DMS79 treated with DMSO at 0.1 percent for 48 hours (cell line): ENCODE measurements around the gene LRRK1.

Source experiments
- DNase-seq: peaks from one replicate; lab custom pipeline; 2025; lab: John Stamatoyannopoulos, UW

LRRK1 gene

DNA sequence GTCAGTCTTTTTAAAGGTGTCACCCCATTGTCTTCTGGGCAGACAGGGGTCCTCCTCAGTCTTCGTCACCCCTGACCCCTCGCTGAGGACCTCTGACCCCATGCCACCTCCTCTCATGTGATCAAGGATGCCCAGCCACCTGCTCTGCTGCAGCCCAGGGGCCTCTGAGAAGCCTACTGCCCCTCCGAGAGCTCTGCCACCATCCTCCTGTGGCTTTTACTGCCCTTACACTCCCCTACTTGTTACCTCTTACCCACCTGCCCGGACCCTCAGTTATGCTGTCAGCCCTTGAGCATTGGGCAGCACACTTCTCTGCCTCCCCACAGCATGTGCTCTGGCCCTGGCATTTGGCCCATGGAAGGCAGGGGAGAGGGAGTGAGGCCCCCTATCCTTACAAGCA lies 123.2 kb downstream of the LRRK1 start:
- no peak for DNase-seq

DNA sequence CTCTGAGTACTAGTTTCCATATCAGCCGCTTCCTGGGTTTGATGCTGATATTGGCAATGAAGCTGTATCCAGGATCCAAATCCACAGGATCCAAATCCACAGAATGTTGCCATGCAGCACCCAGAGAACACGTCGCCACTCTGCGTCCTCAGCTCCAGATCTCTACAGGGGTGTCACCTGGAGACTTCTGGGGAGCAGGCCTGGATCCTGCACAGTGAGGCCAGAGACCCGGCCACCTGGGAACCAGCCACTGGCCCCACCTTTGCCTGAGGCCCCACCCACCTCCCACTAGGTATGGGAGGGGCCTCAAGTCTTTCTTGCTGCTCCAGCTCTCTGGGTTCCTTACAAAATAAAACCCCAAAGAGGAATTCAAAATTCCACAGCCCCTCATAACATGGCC lies 123.9 kb downstream of the LRRK1 start:
- DNase-seq: no peak

DNA sequence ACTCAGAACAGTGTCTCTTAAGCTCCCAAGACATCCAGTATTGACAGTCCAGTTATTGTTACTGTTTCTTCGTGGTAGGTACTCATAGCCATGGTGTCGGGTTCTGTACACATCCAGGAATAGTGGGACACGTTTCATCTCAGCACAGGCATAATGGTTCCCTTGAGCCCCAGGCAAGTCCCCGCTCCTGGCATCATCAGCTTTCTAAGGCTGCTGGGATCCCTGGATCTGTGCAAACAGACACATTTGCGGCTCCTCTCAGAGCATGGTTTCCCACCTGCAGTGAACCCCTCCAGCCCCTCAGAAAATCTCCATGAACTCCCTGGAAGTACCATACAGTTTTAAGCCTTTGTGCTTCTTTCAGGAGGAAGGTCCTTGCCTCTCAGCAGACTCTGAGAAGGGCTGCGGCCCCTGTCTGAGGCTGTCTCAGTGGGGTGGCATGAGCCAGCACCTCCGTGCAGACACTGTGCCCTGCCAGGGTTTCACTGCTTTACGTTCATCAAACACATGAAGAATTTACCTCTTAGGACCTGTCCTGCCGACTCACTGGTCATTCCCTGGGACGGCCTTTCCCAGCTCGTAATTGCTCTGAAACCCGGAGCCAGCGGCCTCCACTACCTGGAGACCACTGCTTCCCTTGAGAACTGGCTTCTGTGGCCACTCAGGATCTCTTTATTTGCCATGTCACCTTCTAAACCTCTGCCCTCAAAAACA lies 124.9 kb downstream of the LRRK1 start:
- no peak for DNase-seq

DNA sequence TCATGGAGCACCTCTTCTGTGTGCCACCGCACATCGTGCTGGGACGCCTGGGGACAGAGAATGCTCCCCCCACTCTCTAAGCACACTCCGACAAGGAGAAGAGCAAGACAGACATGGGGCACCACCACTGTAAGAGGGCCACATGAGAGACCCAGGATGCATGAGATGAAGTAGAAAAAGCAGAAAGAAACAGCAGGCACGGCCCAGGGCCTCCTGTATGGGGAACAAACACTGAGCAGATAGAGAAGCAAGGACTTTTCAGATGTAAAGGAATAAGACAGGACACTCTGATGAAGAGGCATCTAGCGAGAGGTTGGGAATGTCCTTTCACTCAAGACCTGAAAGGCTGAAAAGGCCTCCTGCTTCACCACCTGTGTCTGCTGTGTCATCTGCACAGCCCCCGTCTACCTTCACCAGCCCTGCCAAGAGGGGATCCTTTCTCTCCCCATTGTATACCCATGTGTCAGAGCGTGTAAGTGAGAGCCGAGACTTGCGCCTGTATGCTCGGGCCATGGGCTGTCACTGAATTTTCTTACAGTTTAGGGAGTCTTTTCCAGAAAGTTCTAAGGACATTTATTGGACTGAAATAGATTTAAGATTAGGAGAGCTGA lies 125.6 kb downstream of the LRRK1 start:
- DNase-seq: no peak

DNA sequence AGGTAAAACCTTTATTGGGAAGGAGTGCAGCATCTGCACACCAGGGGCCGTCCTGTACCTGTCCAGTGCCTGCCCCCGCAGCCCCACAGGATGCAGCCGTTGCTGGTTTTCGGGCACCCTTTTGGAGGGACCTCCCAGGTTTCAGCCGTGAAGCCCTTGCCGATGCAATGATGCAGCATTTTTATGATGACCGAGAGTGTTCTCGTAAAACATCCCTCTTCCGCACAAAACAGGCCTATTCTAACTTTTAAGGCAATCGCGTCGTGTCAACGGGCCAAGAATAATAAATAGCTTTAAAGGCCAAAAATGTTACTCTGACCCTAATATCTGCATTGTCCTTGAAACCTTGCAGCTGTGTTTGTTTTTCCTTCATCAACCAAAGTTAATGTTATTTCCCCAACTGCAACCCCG lies 126.1 kb downstream of the LRRK1 start:
- no peak for DNase-seq

DNA sequence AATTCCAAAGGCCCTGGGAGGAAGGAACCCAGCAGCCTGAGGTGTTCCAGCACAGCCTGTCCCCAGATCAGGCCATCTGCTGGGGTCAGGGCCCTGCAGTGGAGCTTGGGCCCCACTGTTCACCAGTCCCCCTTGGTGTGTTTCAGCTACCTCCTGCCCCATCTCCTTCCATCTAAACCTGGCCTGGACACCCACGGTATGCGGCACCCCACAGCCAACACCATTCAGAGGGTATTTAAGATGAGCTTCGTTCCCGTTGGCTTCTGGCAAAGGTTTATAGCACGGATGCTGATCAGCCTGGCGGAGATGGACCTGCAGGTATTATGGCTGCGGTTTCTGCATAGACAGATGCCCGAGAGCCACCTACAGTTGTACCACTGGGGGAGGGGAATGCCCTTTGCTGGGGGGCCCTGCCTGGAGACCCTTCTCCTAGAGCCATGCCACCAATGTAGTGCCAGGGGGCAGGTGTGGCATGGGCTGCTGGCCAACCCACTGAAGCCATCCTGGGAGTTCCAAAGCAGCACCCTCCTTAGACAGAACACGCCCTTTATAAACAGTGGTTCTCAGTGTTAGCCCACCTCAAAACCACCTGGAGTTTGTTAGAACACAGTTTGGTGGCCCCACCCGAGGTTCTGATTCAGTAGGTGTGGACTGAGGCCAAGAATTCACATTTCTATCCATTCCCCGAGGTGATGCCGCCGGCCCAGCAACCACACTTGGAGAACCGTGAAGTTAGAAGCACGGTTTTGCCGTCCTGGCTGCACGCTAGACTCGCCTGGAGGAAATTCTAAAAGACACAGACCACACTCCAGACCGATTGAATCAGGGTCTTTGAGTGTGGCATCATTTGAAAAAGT lies 126.9 kb downstream of the LRRK1 start:
- no peak for DNase-seq

DNA sequence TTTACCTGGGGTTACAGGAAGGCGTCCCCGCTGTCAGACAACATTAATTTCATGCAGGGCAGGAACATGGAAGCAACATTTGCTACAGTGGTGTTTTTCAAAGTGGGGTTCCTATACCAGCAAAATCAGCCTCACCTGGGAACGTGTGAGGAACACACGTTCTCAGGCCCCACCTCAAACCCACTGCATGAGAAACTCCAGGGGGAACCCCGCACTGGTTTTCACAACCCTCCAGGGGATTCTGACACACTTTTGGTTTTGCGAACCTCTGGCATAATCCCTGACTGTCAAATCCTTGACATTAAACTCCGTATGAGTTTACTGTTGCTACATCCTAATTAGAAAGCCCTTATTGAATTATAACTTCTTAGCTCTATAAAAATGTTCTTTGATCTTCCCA lies 127.7 kb downstream of the LRRK1 start:
- DNase-seq: no peak

DNA sequence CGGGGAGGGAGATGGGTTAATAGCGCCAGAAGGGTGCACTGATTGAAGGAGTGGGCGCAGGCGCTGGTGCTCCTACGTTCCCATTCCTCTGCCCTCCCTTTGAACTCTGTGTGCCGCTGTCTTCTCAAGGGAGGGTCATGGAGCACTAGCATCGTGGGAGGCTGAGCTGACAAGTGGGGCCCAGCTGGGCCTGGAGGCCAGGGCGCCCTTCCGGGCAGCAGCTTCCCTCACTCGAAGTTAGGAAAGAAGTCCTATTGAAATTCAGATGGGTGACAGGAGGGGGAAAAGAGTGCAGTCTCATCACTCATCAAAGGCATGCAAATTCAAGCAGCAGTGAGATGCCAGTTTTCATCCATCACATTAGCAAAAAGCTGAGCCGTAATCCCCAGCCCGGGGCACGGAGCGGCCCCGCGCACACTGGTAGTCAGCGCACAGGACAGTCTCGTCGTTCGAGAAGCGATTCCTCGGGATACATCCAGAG lies 128.2 kb downstream of the LRRK1 start:
- DNase-seq: no peak

DNA sequence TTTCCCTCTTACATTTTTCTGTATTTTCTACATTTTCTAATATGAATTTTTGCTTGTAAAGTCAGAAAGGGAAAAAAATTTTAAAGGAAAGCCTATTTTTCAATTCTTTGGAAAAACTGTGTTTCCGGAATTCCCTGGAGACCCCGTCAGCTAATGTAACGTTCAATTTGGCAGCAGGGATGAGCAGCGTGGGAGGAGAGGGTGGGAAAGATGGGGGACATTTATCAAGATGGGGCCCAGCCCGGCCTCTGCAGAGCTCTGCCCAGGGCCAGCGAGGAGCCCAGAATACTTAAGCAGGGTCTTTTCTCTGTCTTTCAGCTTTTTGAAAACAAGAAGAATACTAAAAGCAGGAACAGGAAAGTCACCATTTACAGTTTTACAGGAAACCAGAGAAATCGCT lies 129.0 kb downstream of the LRRK1 start:
- no peak for DNase-seq

DNA sequence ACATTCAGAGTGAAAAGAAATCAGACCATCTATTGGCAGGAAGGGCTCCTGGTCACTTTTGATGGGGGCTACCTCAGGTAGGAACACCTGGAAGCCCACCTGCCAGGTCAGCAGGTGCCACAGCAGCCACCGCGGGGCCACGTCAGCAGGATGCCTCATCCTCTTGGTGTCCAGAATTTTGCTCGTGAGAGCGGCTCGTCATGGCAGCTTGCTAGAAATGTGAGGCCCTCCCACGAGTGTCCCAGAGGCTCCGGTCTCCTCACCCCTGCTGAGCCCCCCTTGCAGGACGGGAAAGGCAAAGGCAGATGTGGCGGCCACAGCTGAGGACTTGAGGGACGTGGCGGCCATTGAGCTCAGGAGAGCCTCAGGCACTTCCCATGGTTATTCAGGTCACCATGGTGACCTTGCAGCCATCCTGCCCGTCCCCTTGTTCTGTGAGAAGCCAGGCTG lies 129.4 kb downstream of the LRRK1 start:
- DNase-seq: no peak

DNA sequence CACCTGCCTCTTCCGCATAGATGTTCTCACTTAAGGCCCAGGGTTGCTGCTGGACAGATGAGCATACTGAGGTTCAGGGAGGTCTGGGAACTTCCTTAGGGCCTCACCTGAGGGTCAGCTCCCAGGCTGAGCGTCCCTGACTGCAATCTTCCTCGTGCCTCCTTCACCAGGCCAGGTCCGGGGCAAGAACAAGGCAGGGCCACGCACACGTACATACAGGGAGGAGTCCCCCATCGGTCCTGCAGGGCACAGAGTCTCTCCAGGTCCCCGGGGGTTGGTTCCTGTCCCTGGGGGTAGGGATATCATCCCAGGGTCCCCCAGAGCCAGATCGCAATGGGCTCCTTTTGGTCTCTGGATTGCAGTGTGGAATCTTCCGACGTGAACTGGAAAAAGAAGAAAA lies 130.1 kb downstream of the LRRK1 start:
- DNase-seq: no peak

DNA sequence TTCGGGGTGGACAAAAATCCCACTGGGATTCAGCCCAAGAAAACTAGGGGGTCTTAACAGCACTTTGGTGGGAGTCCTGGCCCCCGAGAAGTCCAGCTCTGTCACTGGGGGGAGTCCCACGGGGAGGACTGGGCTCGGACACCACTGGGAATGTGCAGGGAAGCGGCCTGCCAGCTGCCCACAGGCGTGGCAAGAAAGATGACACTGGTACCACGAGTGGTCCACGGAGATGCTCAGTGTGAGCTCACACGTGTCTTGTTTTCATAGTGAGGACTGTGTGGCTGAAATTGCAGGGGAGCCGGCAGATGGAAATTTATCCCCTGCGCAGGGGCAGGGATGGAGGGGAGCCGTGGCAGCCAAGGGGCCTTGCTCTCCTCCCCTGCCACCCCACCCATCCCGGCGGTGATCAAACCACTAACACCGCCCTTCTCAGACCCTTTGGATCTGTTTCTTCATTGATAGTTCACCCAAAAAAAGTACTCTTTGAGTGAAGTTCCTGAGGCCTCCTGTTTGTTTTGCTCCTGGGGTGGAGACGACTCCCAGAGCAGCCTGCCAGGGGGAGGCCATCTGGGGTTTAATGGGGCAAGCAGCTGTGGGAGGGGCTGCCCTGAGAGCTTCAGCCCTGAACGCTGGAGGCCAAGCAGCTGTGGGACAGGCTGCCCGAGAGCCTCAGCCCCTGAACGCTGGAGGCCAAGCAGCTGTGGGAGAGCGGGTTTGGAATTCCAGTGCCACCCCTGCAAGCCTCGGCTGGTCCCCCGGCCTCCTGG lies 130.9 kb downstream of the LRRK1 start:
- no peak for DNase-seq

DNA sequence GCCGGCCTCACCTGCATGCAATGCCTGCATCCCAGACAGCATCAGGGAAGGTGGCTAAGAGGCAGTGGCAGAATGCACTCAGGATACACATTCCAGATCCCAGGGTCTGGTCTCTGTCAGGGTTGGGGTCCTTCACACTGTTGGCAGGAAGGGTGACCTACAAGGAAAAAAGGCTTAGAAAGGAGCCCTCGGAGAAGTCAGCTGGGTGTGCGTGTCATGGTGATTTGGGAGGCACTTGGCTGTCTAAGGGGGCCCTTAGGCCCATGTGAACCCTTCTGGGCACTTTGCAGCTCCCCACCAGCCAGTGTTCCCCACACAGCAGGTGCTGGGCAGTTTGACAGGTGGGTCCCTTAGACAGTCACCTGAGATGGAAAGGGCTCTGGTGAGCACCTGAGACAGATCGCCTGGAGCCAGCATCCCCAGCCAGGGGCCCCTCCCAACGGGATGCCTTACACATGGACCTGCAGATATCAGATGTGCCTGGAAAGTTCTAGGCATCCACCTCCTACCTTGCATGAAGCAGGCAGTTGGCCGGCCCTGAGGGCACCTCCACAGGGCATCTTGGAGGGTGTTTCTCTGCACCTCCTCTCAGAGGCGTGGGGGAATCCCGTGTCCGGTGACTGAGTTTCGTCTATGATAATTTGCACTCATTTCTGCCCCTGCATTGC lies 131.6 kb downstream of the LRRK1 start:
- DNase-seq: no peak

DNA sequence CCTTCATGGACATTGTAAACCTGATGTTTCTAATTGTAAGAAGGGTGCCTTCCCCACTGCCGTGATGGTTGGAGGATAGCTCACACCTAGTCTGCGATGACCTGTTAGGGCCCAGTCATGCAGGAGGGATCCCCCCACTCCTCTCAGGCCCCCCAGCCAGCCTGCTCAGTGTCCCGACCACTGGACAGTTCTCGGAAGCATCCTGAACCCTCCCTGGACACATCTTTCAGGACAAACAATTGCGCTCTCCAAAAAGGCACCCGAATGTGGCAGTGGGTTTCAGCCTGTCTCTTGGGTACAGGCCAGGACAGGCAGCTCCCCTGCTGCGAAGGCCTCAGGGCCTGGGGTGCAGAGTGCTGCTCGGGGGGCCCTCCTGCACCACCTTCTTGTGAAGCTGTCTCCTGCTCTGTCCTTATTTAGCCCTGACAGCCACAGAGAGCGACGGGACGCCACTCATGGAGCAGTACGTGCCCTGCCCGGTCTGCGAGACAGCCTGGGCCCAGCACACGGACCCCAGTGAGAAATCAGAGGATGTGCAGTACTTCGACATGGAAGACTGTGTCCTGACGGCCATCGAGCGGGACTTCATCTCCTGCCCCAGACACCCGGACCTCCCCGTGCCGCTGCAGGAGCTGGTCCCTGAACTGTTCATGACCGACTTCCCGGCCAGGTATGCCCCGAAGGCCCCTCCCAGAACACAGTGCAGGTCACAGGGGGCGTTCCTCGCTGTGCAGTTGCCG lies 132.3 kb downstream of the LRRK1 start:
- no peak for DNase-seq

DNA sequence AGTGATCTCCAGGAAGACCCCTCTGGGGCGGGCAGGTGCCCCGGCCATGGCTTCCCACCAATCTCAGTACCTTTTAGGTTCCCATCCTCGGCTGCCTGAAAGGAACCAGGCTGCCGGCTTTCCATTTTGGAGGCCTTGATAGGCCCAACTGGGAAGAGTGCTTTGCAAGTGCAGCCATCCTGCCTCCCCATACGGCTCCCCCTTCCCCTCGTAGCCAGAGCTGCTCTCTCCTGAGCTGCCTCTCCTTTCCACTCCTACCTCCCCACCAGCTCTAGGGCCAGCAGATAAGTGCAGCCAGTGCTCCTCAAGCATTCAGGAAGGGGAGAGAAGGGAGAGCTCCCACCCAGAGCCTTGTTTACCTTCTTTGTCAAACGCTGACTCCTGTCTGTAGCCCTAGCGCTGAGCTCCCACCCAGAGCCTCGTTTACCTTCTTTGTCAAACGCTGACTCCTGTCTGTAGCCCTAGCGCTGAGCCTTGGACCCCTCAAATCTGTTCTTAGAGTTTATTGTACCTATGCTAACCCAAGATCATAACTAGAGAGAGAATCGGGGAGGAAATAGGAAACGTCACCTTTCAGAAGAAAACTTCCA lies 133.0 kb downstream of the LRRK1 start:
- DNase-seq: no peak

DNA sequence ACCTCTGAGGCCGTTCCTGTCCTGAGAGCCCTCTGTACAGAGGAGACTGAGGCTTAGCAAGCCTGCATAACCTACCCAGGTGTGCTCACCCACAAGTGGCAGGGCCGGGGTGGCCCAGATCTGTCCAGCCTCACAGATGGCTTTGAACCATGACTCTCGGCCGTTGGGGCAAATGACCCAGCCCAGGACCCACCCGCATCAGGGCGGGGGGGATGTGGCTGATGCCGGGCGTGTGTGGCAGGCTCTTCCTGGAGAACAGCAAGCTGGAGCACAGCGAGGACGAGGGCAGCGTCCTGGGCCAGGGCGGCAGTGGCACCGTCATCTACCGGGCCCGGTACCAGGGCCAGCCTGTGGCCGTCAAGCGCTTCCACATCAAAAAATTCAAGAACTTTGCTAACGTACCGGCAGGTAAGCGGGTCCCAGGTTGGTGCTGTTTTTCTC lies 133.5 kb downstream of the LRRK1 start:
- DNase-seq: no peak

DNA sequence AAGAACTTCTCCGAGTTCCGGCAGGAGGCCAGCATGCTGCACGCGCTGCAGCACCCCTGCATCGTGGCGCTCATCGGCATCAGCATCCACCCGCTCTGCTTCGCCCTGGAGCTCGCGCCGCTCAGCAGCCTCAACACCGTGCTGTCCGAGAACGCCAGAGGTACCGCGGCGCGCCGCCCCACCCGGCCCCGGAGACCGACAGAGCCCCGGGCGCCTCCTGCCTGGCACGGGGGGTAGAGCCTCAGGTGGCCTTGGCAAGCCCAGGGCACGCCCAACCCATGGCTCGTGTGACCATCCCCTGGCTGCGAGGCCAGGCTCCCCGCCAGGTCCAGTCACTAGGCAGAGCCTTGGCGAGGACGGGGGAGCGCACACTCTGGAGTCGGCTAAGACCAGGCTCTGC lies 134.1 kb downstream of the LRRK1 start:
- DNase-seq: no peak

DNA sequence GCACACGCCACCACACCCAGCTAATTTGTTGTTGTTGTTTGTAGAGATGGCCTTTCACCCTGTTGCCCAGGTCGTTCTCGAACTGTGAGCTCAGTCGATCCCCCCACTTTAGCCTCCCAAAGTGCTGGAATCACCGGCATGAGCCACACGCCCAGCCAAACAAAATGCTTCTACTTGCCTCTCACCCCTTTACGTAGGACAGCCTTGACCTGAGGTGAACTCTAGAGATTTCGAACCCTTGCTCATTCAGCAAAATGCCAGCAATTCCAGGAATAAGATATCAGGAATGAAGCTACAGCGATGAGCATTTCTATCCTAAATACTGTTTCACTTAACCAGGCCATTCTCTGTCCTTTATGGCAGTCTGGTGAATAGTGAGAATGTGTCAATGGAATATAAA lies 135.0 kb downstream of the LRRK1 start:
- no peak for DNase-seq

DNA sequence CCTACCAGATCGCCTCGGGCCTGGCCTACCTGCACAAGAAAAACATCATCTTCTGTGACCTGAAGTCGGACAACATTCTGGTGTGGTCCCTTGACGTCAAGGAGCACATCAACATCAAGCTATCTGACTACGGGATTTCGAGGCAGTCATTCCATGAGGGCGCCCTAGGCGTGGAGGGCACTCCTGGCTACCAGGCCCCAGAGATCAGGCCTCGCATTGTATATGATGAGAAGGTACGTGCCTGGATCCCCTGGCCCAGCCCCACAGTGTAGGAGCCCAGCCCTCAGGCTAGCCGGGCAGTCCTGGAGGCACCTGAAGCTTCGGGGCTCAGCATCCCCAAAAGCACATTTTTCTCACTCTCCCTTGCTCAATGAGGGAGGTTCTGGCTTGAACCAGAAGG lies 135.8 kb downstream of the LRRK1 start:
- DNase-seq: no peak

DNA sequence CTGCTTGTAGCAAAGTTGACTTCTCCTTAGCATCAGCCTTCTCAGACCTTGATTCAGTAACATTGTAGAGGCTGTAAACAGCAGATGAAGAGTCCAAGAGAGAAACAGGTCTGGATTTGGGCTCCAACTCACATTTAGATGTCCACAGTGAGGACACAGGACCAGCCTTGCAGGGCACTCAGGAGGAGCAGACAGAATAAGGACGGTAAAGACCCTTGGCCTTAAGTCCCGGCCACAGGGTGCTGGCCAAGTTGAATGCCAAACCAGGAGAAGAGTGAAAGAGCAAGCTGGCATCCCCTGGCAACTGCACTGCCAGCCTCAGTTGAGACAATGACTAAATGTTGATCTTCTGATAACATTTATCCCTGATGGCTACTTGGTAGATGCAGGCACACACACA lies 136.3 kb downstream of the LRRK1 start:
- no peak for DNase-seq
